ENCODE results near the gene SLC22A31.

The SLC22A31 gene

DNA sequence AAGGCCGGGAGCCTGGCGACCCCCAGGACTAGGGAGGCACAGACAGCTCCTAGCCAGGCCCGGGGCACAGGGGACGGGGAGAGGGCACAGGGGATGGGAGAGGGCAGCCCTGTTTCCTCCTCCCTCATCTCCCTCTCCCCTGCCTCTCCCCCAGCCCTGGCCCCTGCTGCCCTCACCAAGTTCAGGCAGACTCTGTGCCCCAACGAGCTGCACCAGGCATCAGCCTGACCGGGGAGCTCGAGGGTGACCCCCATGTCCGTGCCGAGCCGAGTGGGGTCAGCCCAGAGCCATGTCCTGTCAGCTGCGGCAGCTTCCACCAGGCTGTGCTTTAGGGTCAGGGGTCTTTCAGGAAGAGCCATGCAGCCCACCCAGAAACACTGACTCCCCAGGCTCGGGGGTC, 22.8 kb downstream of the SLC22A31 start:
- in situ Hi-C loops (cut with HindIII; ENCODE audit: low pct_unique_long_range_greater_than_20kb, low sequenced_read_pairs): no loop called here
- DNase-seq (ENCODE audit: low read depth in 1 of 2, low spot score in 1 of 2): no peak

DNA sequence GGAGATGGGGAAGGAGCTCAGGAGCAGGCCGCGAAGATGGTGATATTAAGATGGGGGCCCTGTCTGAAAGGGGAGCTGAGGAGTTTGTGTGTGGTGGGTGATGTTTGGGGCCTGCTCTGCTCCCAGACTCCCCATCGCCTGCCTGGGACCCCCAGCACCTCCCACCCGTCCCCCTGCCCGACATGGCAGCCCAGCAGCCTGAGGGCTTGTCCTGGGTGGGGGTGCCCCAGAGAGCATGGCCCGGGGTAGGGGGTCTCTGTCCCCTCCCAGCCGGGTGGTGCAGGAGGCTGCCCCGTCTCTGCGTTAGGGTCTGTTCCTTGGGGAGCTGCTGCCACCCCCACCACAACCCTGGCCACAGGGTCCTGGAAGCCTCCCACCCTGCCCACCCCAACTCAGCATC, 23.6 kb downstream of the SLC22A31 start:
- in situ Hi-C loops (cut with HindIII; ENCODE audit: low pct_unique_long_range_greater_than_20kb, low sequenced_read_pairs): no loop called here
- TF ChIP-seq JUND (IDR thresholded peaks at IDR 0.05; ENCODE audit: low read depth): no peak
- no peak for DNase-seq (ENCODE audit: low read depth in 1 of 2, low spot score in 1 of 2)

More for the DNA sequence above, 22.8 kb downstream of the SLC22A31 start:
- no peak for TF ChIP-seq JUND (IDR thresholded peaks at IDR 0.05; ENCODE audit: low read depth)

DNA sequence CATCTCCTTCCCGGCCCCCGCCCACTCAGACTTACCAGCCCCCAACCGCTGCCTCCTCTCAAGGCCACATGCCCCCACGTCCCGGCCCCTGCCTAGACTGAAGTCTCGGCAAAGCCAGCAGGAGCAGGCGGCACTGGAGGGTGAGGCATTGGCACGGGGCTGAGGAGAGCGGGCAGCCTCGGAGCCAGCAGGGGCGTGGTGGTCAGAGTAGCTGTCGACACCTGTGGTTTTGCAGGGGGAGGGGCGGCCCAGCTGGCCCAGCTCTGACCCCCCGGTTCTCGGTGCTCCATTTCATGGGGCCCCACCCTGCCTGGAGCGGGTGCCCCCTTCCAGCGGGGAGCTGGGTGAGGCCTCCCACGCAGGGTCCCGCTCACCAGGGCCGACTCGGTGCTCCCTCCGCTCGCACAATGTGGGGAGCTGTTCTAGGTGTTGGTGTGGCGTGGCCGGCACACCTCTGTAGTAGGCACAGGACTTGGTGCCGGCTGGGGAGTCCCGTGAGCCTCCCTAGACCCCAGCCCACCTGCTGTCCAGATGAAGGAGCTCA, 24.1 kb downstream of the SLC22A31 start:
- in situ Hi-C loops (cut with HindIII; ENCODE audit: low pct_unique_long_range_greater_than_20kb, low sequenced_read_pairs): no loop called here
- no peak for DNase-seq (ENCODE audit: low read depth in 1 of 2, low spot score in 1 of 2)
- no peak for TF ChIP-seq JUND (IDR thresholded peaks at IDR 0.05; ENCODE audit: low read depth)

DNA sequence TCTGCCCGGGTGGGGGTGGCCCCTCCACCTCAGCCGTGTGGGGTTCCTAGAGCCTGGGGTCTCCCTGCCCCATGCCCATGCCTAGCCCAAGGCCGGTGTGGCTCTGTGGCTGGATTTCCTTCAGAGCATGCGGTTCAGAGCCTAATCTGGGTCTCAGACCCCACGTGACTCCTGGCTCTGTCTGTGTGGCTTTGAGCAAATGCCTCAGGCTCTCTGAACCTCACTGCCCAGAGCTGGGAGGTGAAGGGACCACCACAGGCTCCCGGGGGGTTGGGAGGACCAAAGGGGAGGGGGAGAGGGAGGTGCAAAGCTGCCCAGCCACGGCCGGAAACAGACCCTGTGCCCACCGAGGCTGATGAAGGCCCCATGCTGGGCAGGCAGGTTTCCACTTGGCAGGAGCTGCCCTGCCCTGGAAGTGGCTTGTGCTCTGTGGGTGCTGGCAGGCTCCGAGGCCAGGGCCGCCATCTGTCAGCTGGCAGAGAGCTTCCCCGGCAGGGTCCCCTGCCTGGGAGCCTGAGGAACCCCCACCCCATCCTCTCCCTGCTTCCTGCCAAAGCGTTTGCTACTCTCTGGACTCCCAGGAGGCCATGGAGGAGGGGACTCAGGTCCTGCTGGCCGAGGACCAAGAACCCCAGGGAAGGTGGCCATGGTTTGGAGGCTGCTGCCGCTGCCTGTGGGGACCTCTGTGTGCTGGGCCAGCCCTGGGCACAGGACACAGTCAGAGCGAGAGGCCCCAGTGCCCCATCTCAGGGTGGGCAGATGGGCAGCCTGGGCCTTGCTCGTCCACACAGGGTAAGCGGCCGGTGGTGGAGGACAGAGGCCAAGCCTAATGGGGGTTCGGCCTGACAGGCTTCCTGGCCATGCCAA, 24.8 kb downstream of the SLC22A31 start:
- no peak for DNase-seq (ENCODE audit: low read depth in 1 of 2, low spot score in 1 of 2)
- in situ Hi-C loops (cut with HindIII; ENCODE audit: low pct_unique_long_range_greater_than_20kb, low sequenced_read_pairs): no loop called here
- TF ChIP-seq JUND (IDR thresholded peaks at IDR 0.05; ENCODE audit: low read depth): no peak

DNA sequence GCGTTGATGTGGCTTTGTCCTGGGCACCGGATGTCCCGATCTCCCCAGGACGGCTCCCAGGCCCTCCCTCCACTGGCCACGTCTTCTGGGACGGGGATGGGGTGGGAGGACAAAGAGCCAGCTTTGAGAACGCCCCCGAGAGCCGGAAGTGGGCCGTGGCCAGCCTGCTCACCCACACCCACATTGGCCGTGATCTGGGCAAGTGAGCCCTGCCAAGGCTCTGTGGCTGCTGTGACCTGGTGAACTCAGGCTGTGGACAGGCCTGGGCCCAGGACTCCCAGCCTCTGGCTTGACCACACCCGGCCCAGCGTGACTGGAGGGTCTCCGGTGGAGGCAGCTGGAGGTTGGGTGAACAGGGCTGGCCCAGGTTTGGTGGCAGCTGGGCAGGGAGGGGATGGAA, 25.5 kb downstream of the SLC22A31 start:
- in situ Hi-C loops (cut with HindIII; ENCODE audit: low pct_unique_long_range_greater_than_20kb, low sequenced_read_pairs): no loop called here
- TF ChIP-seq JUND (IDR thresholded peaks at IDR 0.05; ENCODE audit: low read depth): no peak
- no peak for DNase-seq (ENCODE audit: low read depth in 1 of 2, low spot score in 1 of 2)

DNA sequence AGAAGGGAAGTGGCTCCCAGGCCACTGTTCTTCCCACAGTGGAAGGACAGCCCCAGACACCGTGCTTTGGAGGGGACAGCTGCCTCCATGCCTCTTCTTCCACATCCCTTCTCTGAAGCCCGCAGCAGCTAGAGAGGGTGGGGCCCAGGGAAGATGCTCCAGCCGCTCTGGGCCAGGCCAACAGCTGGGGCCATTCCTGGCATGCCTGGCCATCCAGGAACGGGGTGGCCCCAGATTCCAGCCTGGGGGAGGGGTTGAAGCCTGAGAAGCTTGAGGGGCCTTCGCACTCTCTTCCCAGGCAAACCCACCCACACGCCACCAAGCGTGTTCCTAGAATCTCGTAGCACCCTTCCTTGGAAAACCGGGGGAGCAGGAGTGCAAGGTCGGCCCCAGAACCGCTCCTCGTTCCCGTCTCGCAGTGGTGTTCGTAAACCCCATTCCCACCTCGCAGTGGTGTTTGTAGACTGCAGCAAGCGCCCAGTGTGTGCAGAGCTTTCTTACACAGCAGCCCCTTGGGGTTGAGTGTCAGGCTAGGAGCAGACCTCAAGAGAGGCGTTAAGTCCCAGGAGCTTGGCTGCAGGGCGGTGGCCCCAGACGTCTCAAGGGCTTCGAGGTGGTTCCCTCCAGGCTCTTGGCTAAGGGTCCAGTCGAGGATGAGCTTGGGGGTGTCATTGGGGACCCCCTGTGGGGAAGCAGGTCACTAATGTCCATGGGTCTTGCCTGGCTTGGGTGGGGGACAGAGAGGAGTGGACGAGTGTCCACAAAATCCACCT, 26.1 kb downstream of the SLC22A31 start:
- DNase-seq (ENCODE audit: low read depth in 1 of 2, low spot score in 1 of 2): no peak
- in situ Hi-C loops (cut with HindIII; ENCODE audit: low pct_unique_long_range_greater_than_20kb, low sequenced_read_pairs): no loop called here
- no peak for TF ChIP-seq JUND (IDR thresholded peaks at IDR 0.05; ENCODE audit: low read depth)

DNA sequence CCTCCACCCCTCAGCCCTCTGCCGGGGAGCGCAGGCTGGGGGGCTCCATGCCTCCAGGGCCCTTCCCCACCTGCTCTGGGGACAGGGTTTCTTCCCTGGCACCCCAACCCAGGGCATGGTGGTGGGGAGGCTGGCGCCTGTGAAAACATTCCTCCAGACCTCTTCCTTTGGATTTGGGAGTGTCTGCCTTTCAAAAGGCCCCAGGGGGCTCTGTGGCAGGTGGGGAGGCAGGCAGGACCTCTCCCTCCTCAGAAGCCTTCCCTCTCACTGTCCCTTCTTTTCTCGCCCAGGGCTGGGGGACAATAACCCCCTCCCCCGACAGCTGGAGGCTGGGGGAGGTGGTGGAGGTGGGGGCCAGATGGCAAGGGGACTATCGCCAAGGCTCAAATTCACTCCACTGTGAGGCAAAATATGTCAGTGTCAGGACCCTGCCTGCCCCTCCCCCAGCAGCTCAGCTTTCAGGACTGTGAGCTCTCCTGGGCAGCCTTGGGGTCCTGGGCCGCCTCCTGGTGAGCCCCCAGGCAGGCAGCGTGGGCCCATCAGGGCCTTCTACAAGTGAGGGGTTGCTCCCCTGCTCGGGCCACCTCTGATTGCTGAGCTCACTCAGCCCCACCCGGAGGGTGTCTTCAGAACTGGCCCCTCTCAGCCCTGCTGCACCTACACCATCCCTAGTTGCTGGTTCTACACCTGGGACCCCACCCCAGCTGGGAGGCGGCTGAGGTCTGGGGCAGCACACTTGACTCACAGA, 27.0 kb downstream of the SLC22A31 start:
- in situ Hi-C loops (cut with HindIII; ENCODE audit: low pct_unique_long_range_greater_than_20kb, low sequenced_read_pairs): no loop called here
- TF ChIP-seq JUND (IDR thresholded peaks at IDR 0.05; ENCODE audit: low read depth): no peak
- DNase-seq (ENCODE audit: low read depth in 1 of 2, low spot score in 1 of 2): no peak

DNA sequence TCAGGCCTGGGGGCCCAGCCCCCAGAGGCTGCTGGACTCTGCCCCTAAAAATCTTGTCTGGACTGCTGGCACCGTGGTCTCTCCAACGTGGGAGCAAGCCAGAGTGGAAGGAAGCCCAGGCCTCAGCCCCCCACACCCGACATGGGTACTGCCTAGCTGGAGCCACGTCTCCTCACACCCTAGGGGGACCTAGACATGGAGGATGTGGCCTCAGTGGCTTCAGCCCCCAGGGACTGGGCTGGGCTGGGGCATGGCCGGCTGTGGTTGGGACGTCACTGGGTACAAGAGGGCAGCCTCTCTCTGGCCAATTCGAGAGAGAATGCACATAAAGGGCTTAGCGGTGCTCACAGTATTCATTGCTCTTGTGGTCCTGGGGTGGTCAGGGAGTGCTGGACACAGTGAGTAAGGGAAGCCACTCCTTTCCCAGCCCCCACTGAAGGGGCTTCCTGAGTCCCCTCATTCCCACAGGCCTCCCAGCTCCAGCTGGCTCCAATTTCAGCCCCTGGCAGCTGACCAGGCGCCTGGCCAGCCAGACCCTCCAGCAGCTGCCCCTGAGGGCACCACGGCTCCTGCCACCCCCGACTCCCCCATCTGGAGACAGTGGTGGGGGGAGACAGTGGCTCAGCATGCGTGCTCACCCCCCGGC, 27.7 kb downstream of the SLC22A31 start:
- no peak for DNase-seq (ENCODE audit: low read depth in 1 of 2, low spot score in 1 of 2)
- no peak for TF ChIP-seq JUND (IDR thresholded peaks at IDR 0.05; ENCODE audit: low read depth)
- in situ Hi-C loops (cut with HindIII; ENCODE audit: low pct_unique_long_range_greater_than_20kb, low sequenced_read_pairs): no loop called here

DNA sequence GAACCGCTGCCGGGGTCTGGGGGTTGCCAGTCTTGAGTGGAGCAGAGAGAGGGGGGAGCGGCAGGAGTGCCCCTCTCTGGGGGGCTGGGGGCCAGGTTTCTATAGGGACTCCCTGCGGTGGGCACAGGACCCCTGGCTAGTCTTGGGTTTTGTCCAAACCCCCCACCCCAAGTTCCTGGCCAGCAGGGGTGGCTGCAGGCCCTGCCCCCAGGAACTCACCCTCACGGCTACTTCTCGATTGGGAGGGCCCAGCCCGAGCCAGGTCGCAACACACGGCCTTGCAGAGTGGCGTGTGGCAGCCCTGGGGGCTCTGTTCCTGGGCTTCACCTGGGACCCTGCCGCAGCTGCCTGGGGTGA, 28.2 kb downstream of the SLC22A31 start:
- DNase-seq (ENCODE audit: low read depth in 1 of 2, low spot score in 1 of 2): no peak
- in situ Hi-C loops (cut with HindIII; ENCODE audit: low pct_unique_long_range_greater_than_20kb, low sequenced_read_pairs): no loop called here
- no peak for TF ChIP-seq JUND (IDR thresholded peaks at IDR 0.05; ENCODE audit: low read depth)

DNA sequence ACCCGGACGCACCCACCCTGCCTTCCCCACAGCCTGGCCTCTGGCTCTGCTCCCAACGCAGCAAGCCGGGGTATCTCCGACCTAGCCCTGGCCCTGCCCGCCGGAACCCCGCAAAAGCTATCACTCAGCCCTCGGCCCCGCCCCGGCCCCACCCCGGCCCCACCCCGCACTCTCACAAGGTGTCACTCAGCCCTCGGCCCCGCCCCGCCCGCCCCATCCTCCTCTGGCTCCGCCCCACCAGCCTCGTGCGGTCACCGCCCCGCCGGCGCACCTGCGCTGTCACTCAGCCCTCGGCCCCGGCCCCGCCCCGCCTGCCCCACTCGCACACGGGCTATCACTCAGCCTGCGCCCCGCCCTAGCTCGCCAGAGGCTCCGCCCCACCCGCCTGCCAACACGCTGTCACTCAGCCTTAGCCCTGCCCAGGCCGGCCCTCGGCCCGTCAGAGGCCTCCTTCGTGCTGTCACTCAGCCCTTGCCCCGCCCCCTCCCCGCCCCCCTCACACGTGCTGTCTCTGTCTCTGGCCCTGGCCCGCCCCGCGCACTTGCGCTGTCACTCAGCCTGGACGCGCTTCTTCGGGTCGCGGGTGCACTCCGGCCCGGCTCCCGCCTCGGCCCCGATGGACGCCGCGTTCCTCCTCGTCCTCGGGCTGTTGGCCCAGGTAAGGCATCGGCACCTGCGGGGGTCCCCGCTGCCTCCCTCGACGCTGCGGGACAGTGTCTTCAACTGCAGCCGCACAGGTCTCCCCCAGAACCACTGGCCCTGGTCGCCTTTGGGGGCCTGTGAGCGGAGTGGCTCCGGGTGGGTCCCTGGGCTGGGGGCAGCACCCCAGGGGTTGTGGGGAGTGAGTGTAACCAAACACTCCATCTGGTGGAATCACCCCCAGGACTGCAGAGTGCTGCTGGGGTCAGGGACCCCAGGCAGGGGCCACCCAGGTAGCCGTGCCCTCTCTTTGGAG, 28.8 kb downstream of the SLC22A31 start, which contains the start of gene CDH15:
Gene CDH15 (plus strand): TSS at position 533 of the 955 bp plus-strand sequence. CDS start 84 bp downstream, at position 617.
- in situ Hi-C loops (cut with HindIII; ENCODE audit: low pct_unique_long_range_greater_than_20kb, low sequenced_read_pairs): no loop called here
- no peak for TF ChIP-seq JUND (IDR thresholded peaks at IDR 0.05; ENCODE audit: low read depth)
- peak; percentile 99 for DNase-seq (ENCODE audit: low read depth in 1 of 2, low spot score in 1 of 2)

Measured in T47D (cell line).